ENCODE measurements around the gene TXNDC9.
A peak's percentile ranks its signal among the peaks of the same experiment; 100 is the strongest.

- no peak; the same call in 1 of the 2 replicates for TF ChIP-seq POLR2A (IDR thresholded peaks at IDR 0.05; ENCODE audit: low read depth, low read length)
- no peak for TF ChIP-seq SPI1 (IDR thresholded peaks at IDR 0.05; ENCODE audit: low read depth, low read length)
- no peak for TF ChIP-seq POLR2AphosphoS5 (IDR thresholded peaks at IDR 0.05; ENCODE audit: low read depth, low read length)
- TF ChIP-seq TAF1 (IDR thresholded peaks at IDR 0.05; ENCODE audit: low read depth, low read length), result peak; percentile 17; the same call in 1 of the 2 replicates
- no peak for TF ChIP-seq PAX5 (IDR thresholded peaks at IDR 0.05; ENCODE audit: insufficient read depth, low read length, severe bottlenecking)
Observed at GRCh38 chr2:99338029-99338585, 2.0 kb upstream of the TXNDC9 start.

Data from GM12891 (cell line).